ENCODE measurements around the gene CHST3. TPM values are rescaled to one million over a fixed set of nuclear protein-coding genes. Genes with fewer than 3 reads are reported as not detected.

Gene CHST3
- total and polyA plus RNA-seq, 2 experiments from 2014 or later = 0.94 to 8.3 TPM

GRCh38 chr10:72009425-72010081 is 45.4 kb downstream of the CHST3 start:
- H3K4me1 ChIP-seq (ENCODE audit: insufficient read depth) = no peaks in the 10 kb centered on the region
- ATAC-seq (peak; percentile 23; the same call in 2 of the 3 replicates), DNase-seq (ENCODE audit: low spot score) (peak; percentile 53)

More at GRCh38 chr10:72009425-72010081, 45.4 kb downstream of the CHST3 start:
- TF ChIP-seq ETS1 (IDR thresholded peaks at IDR 0.05) (no peak), JUNB (IDR thresholded peaks at IDR 0.05; ENCODE audit: unreplicated experiment) (no peak), ZNF331 (CRISPR knock-in tag; IDR thresholded peaks at IDR 0.05; ENCODE audit: low read depth) (no peak), EZH2 (IDR thresholded peaks at IDR 0.05; ENCODE audit: low read depth, unreplicated experiment) (no peak), NANOG (IDR thresholded peaks at IDR 0.05; ENCODE audit: borderline replicate concordance) (no peak), CTCF (conservative IDR thresholded peaks at IDR 0.05; ENCODE audit: low read depth in 2 of 2) (no peak), CREB1 (CRISPR knock-in tag; IDR thresholded peaks at IDR 0.05; ENCODE audit: low read depth) (no peak), REST (IDR thresholded peaks at IDR 0.05; ENCODE audit: unreplicated experiment) (no peak), EZH2phosphoT487 (IDR thresholded peaks at IDR 0.05; ENCODE audit: unreplicated experiment) (no peak), ZNF114 (CRISPR knock-in tag; IDR thresholded peaks at IDR 0.05) (no peak), ZNF462 (CRISPR knock-in tag; IDR thresholded peaks at IDR 0.05) (no peak), STAT1 (IDR thresholded peaks at IDR 0.05; ENCODE audit: unreplicated experiment) (no peak)
- H2AFZ ChIP-seq = no peak overlapping the region
- peaks cover 4% of the 10 kb centered on the region; the same call in 1 of the 3 replicates for H3K36me3 Mint-ChIP-seq (ENCODE audit: low read depth)
- no peaks in the 10 kb centered on the region for H3K79me2 ChIP-seq (replicated peaks; ENCODE audit: insufficient read depth)
- H3K27me3 Mint-ChIP-seq (ENCODE audit: insufficient read depth, low read depth, poor library complexity) = no peaks in the 10 kb centered on the region
- no peaks in the 10 kb centered on the region; the same call in 1 of the 2 replicates for H3K36me3 ChIP-seq (ENCODE audit: insufficient read depth)
- no peak overlapping the region for H3K4me3 Mint-ChIP-seq
- H3F3A ChIP-seq (replicated peaks; ENCODE audit: low read depth) = no peaks in the 10 kb centered on the region
- no peaks in the 10 kb centered on the region; the same call in 1 of the 2 replicates for H4K20me1 ChIP-seq (replicated peaks; ENCODE audit: insufficient read depth)
- no peaks in the 10 kb centered on the region for H3K27me3 ChIP-seq (ENCODE audit: insufficient read depth)
- peaks cover 8% of the 10 kb centered on the region for H3K4me1 Mint-ChIP-seq
- 0 out of 2 replicates have a peak overlapping the region, but pooled peaks have one; percentile 39 for H3K27ac ChIP-seq (ENCODE audit: low read depth)
- H3K4me3 ChIP-seq = no peak overlapping the region
- no peaks in the 10 kb centered on the region for H3K9me3 Mint-ChIP-seq
- H3K27ac Mint-ChIP-seq = peak overlapping the region; percentile 64
- no peaks in the 10 kb centered on the region for H3K9me2 ChIP-seq (ENCODE audit: insufficient read depth)
- no peak overlapping the region for H3K4me2 ChIP-seq

Measured in GM23338 (cell line).